Type B pancreatic cell (in vitro differentiated cells): Measurements from ENCODE around the gene CLMN. TPM values are rescaled to one million over a fixed set of nuclear protein-coding genes. Genes with fewer than 3 reads are reported as not detected.
A peak's percentile ranks its signal among the peaks of the same experiment; 100 is the strongest.

Source experiments
- DNase-seq: peaks from one replicate; pipeline ENCODE4 v3.0.0; 2021; ENCODE audit warnings: mixed read lengths; ENCODE audit not compliant: unreplicated experiment; ENCODE audit errors: extremely low spot score
- H3K27ac Mint-ChIP-seq: 2 replicates; pipeline ENCODE4 v1.8.0; 2021; ENCODE audit warnings: mild to moderate bottlenecking, mixed read lengths
- H3K27me3 Mint-ChIP-seq: 2 replicates; pipeline ENCODE4 v1.8.0; 2021; ENCODE audit warnings: mixed read lengths
- H3K36me3 Mint-ChIP-seq: 2 replicates; pipeline ENCODE4 v1.8.0; 2021; ENCODE audit warnings: mixed read lengths
- H3K4me1 Mint-ChIP-seq: one replicate; pipeline ENCODE4 v1.8.0; 2021; ENCODE audit warnings: mixed read lengths; ENCODE audit not compliant: unreplicated experiment
- H3K4me3 Mint-ChIP-seq: 2 replicates; pipeline ENCODE4 v1.8.0; 2021; ENCODE audit warnings: mild to moderate bottlenecking, mixed read lengths
- H3K9me3 Mint-ChIP-seq: 2 replicates; pipeline ENCODE4 v1.8.0; 2021; ENCODE audit warnings: mixed read lengths
- total RNA-seq: library from RNA; stranded (reverse); gene quantifications from 2 replicates; pipeline ENCODE4 v1.2.1, GENCODE V29; 2021; ENCODE audit warnings: low replicate concordance
- TF ChIP-seq, protein P1 (sequence below): fragments of 200-600 bp; sonication (generic); conservative IDR thresholded peaks from 2 replicates; pipeline ENCODE4 v1.5.0; 2021; ENCODE audit warnings: antibody characterized with exemption, mild to moderate bottlenecking

CLMN gene
- total RNA-seq, 1 donor from 2014 or later = 23.0 TPM

DNA sequence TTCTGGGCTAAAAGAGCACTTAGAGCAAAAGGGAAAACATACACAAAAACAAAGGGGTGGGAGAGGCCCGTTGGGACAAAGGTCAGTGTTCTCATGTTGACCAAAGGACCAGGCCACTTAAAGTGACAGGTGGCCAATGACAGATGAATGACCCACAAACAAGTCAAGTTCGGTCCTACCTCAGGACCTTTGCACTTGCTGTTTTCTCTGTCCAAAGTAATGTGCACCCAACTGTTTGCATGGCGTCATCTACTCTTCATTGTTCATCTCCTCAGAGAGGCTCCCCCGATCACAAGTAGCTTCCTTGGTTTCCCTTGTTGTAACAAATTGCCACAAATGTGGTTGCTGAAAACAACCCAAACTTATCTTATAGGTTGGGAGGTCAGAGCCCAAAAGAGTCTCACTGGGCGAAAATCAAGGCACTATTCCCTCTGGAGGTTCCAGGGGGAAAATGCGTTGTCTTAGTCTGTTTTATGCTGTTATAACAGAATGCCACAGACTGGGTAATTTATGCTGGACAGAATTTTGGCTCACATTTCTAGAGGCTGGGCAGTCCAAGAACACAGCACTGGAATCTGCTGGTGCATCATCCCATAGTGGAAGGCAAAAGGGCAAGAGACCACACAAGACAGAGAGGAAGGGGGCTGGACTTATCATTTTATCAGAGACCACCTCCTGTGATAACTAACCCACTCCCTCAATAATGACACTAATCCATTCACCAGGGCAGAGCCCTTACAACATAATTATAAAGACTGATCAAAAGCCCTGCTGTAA lies 23.9 kb downstream of the CLMN start:
- H3K36me3 Mint-ChIP-seq = peaks cover 11% of the 10 kb centered on the region
- peaks cover 10% of the 10 kb centered on the region for H3K9me3 Mint-ChIP-seq
- H3K27ac Mint-ChIP-seq = peak overlapping the region; percentile 76
- H3K4me1 Mint-ChIP-seq = peaks cover 24% of the 10 kb centered on the region
- TF ChIP-seq, protein P1, sequence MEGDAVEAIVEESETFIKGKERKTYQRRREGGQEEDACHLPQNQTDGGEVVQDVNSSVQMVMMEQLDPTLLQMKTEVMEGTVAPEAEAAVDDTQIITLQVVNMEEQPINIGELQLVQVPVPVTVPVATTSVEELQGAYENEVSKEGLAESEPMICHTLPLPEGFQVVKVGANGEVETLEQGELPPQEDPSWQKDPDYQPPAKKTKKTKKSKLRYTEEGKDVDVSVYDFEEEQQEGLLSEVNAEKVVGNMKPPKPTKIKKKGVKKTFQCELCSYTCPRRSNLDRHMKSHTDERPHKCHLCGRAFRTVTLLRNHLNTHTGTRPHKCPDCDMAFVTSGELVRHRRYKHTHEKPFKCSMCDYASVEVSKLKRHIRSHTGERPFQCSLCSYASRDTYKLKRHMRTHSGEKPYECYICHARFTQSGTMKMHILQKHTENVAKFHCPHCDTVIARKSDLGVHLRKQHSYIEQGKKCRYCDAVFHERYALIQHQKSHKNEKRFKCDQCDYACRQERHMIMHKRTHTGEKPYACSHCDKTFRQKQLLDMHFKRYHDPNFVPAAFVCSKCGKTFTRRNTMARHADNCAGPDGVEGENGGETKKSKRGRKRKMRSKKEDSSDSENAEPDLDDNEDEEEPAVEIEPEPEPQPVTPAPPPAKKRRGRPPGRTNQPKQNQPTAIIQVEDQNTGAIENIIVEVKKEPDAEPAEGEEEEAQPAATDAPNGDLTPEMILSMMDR = no peak
- DNase-seq = no peak
- H3K27me3 Mint-ChIP-seq = no peaks in the 10 kb centered on the region
- no peak overlapping the region for H3K4me3 Mint-ChIP-seq

GRCh38 chr14:95294834-95295599 lies 24.7 kb downstream of the CLMN start:
- Mint-ChIP-seq H3K27ac (peak overlapping the region; percentile 76), H3K9me3 (peaks cover 10% of the 10 kb centered on the region), H3K36me3 (peaks cover 11% of the 10 kb centered on the region), H3K27me3 (no peaks in the 10 kb centered on the region), H3K4me1 (peaks cover 20% of the 10 kb centered on the region), H3K4me3 (no peak overlapping the region)
- no peak for DNase-seq
- TF ChIP-seq, protein P1 = no peak

GRCh38 chr14:95294320-95294719 lies 25.4 kb downstream of the CLMN start:
- H3K27ac Mint-ChIP-seq = no peak overlapping the region

GRCh38 chr14:95293449-95293848 lies 26.3 kb downstream of the CLMN start:
- H3K27me3 Mint-ChIP-seq = no peaks in the 10 kb centered on the region
- H3K36me3 Mint-ChIP-seq = peaks cover 11% of the 10 kb centered on the region
- no peak overlapping the region for H3K4me3 Mint-ChIP-seq
- H3K27ac Mint-ChIP-seq = no peak overlapping the region
- no peak for DNase-seq
- H3K4me1 Mint-ChIP-seq = peaks cover 20% of the 10 kb centered on the region
- TF ChIP-seq, protein P1 = no peak
- H3K9me3 Mint-ChIP-seq = peaks cover 10% of the 10 kb centered on the region

More at GRCh38 chr14:95294320-95294719, 25.4 kb downstream of the CLMN start:
- TF ChIP-seq, protein P1 = no peak
- Mint-ChIP-seq H3K27me3 (no peaks in the 10 kb centered on the region), H3K4me3 (no peak overlapping the region), H3K9me3 (peaks cover 10% of the 10 kb centered on the region), H3K4me1 (peaks cover 20% of the 10 kb centered on the region), H3K36me3 (peaks cover 11% of the 10 kb centered on the region)
- no peak for DNase-seq

DNA sequence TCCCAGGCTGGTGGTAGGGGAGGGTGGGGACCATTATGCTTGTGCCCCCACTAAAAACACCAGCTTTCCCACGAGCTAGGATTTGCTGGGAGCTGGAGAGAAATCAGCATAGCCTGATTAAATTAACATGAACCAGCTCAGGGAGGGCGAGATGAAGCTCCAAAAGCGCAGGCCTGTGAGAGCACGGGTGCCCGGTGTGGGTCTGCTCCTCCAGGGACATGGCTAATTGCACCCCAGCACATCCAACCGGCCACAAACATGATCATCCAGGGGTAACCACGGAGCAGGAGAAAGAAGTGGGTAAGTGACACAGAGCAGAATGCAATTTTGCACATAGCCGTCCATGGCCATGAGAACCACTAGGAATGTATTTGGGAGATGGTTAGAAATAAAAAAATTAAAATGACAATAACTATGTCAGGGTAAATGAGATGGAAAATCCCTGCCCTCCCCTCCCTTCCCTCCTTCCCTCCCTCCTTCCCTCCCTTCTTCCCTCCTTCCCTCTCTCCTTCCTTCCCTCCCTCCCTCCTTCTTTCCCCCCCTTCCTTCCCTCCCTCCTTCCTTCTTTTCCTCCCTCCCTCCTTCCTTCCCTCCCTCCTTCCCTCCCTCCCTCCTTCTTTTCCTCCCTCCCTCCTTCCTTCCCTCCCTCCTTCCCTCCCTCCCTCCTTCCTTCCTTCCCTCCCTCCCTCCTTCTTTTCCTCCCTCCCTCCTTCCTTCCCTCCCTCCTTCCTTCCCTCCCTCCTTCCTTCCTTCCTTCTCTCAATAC lies 26.9 kb downstream of the CLMN start:
- no peak for DNase-seq
- Mint-ChIP-seq H3K9me3 (peaks cover 10% of the 10 kb centered on the region), H3K27ac (no peak overlapping the region), H3K4me1 (peaks cover 20% of the 10 kb centered on the region), H3K4me3 (no peak overlapping the region), H3K27me3 (no peaks in the 10 kb centered on the region), H3K36me3 (peaks cover 11% of the 10 kb centered on the region)
- TF ChIP-seq, protein P1 = no peak
